Fibroblast of lung (primary cell): ENCODE measurements around the gene APC2.

Experiments used
- EZH2 ChIP-seq: IDR thresholded peaks from 2 replicates; pipeline ENCODE4 v1.5.1; 2012; ENCODE audit warnings: low read length, control low read depth, mild to moderate bottlenecking; ENCODE audit errors: missing control alignments
- TF ChIP-seq, protein P1 (sequence below), 2 donors: IDR thresholded peaks in 1 of 2; conservative IDR thresholded peaks in 1 of 2; 1 replicate in 1 of 2; 2 replicates in 1 of 2; pipeline ENCODE4 v1.5.1; 2011 to 2012; ENCODE audit warnings: low read length in 2 of 2, control low read depth in 1 of 2, inconsistent platforms in 1 of 2, low read depth in 1 of 2, mild to moderate bottlenecking in 1 of 2

DNA sequence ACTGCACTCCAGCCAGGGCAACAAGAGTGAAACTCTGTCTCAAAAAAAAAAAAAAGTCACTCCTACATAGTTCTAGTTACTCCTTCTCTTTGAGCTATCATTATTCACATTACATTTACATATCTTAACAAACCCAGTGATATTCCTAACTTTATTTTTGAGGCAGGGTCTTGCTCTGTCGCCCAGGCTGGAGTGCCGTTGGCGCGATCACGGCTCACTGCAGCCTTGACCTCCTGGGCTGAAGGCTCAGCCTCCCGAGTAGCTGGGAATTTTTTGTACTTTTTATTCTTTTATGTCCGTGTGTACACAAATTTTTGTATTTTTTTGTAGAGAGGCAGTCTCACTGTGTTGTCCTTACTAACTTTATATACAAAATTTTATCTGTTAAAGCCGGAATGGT is 12.3 kb upstream of the APC2 start:
- TF ChIP-seq, protein P1, sequence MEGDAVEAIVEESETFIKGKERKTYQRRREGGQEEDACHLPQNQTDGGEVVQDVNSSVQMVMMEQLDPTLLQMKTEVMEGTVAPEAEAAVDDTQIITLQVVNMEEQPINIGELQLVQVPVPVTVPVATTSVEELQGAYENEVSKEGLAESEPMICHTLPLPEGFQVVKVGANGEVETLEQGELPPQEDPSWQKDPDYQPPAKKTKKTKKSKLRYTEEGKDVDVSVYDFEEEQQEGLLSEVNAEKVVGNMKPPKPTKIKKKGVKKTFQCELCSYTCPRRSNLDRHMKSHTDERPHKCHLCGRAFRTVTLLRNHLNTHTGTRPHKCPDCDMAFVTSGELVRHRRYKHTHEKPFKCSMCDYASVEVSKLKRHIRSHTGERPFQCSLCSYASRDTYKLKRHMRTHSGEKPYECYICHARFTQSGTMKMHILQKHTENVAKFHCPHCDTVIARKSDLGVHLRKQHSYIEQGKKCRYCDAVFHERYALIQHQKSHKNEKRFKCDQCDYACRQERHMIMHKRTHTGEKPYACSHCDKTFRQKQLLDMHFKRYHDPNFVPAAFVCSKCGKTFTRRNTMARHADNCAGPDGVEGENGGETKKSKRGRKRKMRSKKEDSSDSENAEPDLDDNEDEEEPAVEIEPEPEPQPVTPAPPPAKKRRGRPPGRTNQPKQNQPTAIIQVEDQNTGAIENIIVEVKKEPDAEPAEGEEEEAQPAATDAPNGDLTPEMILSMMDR (conservative IDR thresholded peaks at IDR 0.05 in 1 of 2, IDR thresholded peaks at IDR 0.05 in 1 of 2; ENCODE audit: low read depth in 1 of 2, low read length in 2 of 2) = no peak
- TF ChIP-seq EZH2 = no peak
